Activated B cell treated with CpG ODN at 0.5 μM for 24 hours (primary cell): ENCODE data around the gene PRKCH. TPM values are rescaled to one million over a fixed set of nuclear protein-coding genes. Genes with fewer than 3 reads are reported as not detected.

Experiments used
- ATAC-seq: fragments of 200-7000 bp; cut with Tn5 transposase; one replicate; pipeline ENCODE4 v1.10.0; 2021; ENCODE audit warnings: low read depth, mild to moderate bottlenecking, moderate library complexity
- CTCF ChIA-PET: fragments of 350-600 bp; sonication (Branson Sonifier 250); formaldehyde crosslinking; loops from one replicate; lab custom pipeline; 2021; ENCODE audit warnings: antibody characterized with exemption; lab: Charles Lee
- POLR2A ChIA-PET: fragments of 350-600 bp; sonication (Branson Sonifier 250); formaldehyde crosslinking; loops from one replicate; lab custom pipeline; 2021; ENCODE audit warnings: antibody characterized with exemption; lab: Charles Lee
- DNase-seq: peaks from one replicate; pipeline ENCODE4 v3.0.0; 2022
- H3K27ac Mint-ChIP-seq: one replicate; pipeline ENCODE4 v1.8.0; 2020; ENCODE audit warnings: mixed read lengths
- H3K27me3 Mint-ChIP-seq: one replicate; pipeline ENCODE4 v1.8.0; 2021; ENCODE audit warnings: mixed read lengths
- H3K36me3 Mint-ChIP-seq: one replicate; pipeline ENCODE4 v1.8.0; 2021; ENCODE audit warnings: low read depth, mixed read lengths
- H3K4me1 Mint-ChIP-seq: one replicate; pipeline ENCODE4 v1.8.0; 2021; ENCODE audit warnings: mixed read lengths
- H3K4me3 Mint-ChIP-seq: one replicate; pipeline ENCODE4 v1.8.0; 2020; ENCODE audit warnings: mild to moderate bottlenecking, mixed read lengths
- H3K9me3 Mint-ChIP-seq: one replicate; pipeline ENCODE4 v1.8.0; 2020; ENCODE audit warnings: mixed read lengths
- CTCF ChIP-seq: fragments of 200-600 bp; IDR thresholded peaks from one replicate; pipeline ENCODE4 v1.8.0; 2022; ENCODE audit warnings: antibody characterized with exemption, mild to moderate bottlenecking
- intact Hi-C: fragments of 100-400 bp; cut with micrococcal nuclease; formaldehyde crosslinking; loops from one replicate; pipeline ENCODE4 v1.15.1; 2024
- total RNA-seq: library from RNA; stranded (reverse); gene quantifications from 2 replicates; pipeline ENCODE4 v1.2.3, GENCODE V29; 2022

Gene PRKCH
- total RNA-seq, 1 donor from 2014 or later, result 4.6 TPM

DNA sequence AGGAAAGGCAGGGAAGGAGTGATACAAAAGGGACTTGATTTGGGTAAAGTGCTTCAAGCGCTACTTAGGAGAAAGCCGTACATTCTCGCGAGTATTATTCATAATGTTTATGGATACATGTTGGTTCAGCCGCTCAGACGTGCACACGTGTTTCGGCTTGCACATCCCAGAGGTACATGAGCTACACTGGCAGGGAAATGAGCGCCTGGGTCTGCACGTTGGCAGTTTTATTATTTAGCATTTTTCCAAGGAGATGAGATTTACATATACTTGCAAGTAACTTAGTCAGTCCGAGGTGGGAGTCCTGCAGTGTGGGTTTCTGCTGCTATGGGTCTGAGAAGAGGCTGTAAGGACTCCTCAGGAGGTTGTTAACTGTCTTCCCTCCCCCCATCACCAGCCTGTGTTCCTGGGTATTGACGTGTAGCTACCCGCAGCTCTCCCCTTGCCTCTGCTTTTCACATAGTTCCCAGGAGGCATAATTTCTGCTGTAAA is 1.5 kb downstream of the PRKCH start:
- Mint-ChIP-seq H3K4me1 (peaks cover 17% of the 10 kb centered on the region), H3K4me3 (peak overlapping the region; percentile 87), H3K27me3 (peaks cover 6% of the 10 kb centered on the region), H3K36me3 (no peaks in the 10 kb centered on the region), H3K9me3 (no peaks in the 10 kb centered on the region), H3K27ac (peak overlapping the region; percentile 47)
- ChIA-PET POLR2A (no interaction called here), CTCF (no interaction called here)
- TF ChIP-seq CTCF, result no peak
- ATAC-seq, result no peak
- intact Hi-C loops, result loop anchor here (2.0 to 10.0 kb wide), 3 partner anchors 66 to 432 kb away; no protein-coding TSS in a partner anchor
- DNase-seq, result no peak

- H3K27ac Mint-ChIP-seq, result no peak overlapping the region
- no peaks in the 10 kb centered on the region for H3K36me3 Mint-ChIP-seq
- H3K4me1 Mint-ChIP-seq, result peaks cover 20% of the 10 kb centered on the region
- ChIA-PET POLR2A (no interaction called here), CTCF (no interaction called here)
- no peak overlapping the region for H3K4me3 Mint-ChIP-seq
- DNase-seq, result no peak
- H3K9me3 Mint-ChIP-seq, result no peaks in the 10 kb centered on the region
- H3K27me3 Mint-ChIP-seq, result peaks cover 6% of the 10 kb centered on the region
- intact Hi-C loops, result loop anchor here (2.0 to 10.0 kb wide), 3 partner anchors 65 to 431 kb away; no protein-coding TSS in a partner anchor
- TF ChIP-seq CTCF, result no peak
- ATAC-seq, result no peak
These were observed 2.6 kb downstream of the PRKCH start for GRCh38 chr14:61323970-61324369.

- ChIA-PET POLR2A (no interaction called here), CTCF (no interaction called here)
- Mint-ChIP-seq H3K27ac (no peak overlapping the region), H3K9me3 (no peaks in the 10 kb centered on the region), H3K27me3 (peaks cover 6% of the 10 kb centered on the region), H3K4me3 (no peak overlapping the region), H3K4me1 (peaks cover 29% of the 10 kb centered on the region), H3K36me3 (no peaks in the 10 kb centered on the region)
- intact Hi-C loops, result loop anchor here (5.0 to 10.0 kb wide), 2 partner anchors 430 to 792 kb away; no protein-coding TSS in a partner anchor
- TF ChIP-seq CTCF, result no peak
- ATAC-seq (no peak), DNase-seq (no peak)
These were observed 3.8 kb downstream of the PRKCH start for GRCh38 chr14:61325166-61325565.

- no peak for TF ChIP-seq CTCF
- Mint-ChIP-seq H3K27me3 (peaks cover 6% of the 10 kb centered on the region), H3K4me1 (peaks cover 26% of the 10 kb centered on the region), H3K4me3 (no peak overlapping the region), H3K36me3 (no peaks in the 10 kb centered on the region), H3K27ac (no peak overlapping the region), H3K9me3 (no peaks in the 10 kb centered on the region)
- intact Hi-C loops, result loop anchor here (5.0 to 10.0 kb wide), 2 partner anchors 429 to 791 kb away; no protein-coding TSS in a partner anchor
- ChIA-PET POLR2A (no interaction called here), CTCF (no interaction called here)
- ATAC-seq, result no peak
- no peak for DNase-seq
These were observed 4.8 kb downstream of the PRKCH start for GRCh38 chr14:61326146-61326545.

GRCh38 chr14:61326847-61327246 is 5.5 kb downstream of the PRKCH start:
- no peak for TF ChIP-seq CTCF
- ChIA-PET POLR2A (no interaction called here), CTCF (no interaction called here)
- Mint-ChIP-seq H3K9me3 (no peaks in the 10 kb centered on the region), H3K27me3 (peaks cover 6% of the 10 kb centered on the region), H3K4me1 (peaks cover 24% of the 10 kb centered on the region), H3K4me3 (no peak overlapping the region), H3K27ac (no peak overlapping the region), H3K36me3 (no peaks in the 10 kb centered on the region)
- ATAC-seq (no peak), DNase-seq (no peak)
- intact Hi-C loops, result loop anchor here (5.0 to 10.0 kb wide), 2 partner anchors 428 to 790 kb away; no protein-coding TSS in a partner anchor
